Stimulated activated CD4-positive, alpha-beta T cell treated with anti-CD3 and anti-CD28 coated beads, Interleukin-12 subunit alpha, Interleukin-12 subunit beta, amount 100 ng/mL, for 48 hours (primary cell): Measurements from ENCODE around the gene STAT5A.

Experiments used
- DNase-seq, 3 donors: peaks; one replicate each; pipeline ENCODE4 v3.0.0-alpha.2; 2020; ENCODE audit warnings: low read depth in 2 of 3, low spot score in 1 of 3

Gene STAT5A

GRCh38 chr17:42266918-42267766, 21.2 kb upstream of the STAT5A start:
- peak in 2 of 3 donors; percentile 25 to 61 for DNase-seq

- DNase-seq: no peak
Observed at GRCh38 chr17:42268236-42268635, 20.1 kb upstream of the STAT5A start.

- no peak for DNase-seq
Observed at GRCh38 chr17:42270170-42270535, 18.1 kb upstream of the STAT5A start.

- DNase-seq: no peak
Observed at GRCh38 chr17:42270596-42270995, 17.7 kb upstream of the STAT5A start.

- DNase-seq: no peak
Observed at GRCh38 chr17:42271006-42271778, 17.1 kb upstream of the STAT5A start.

- DNase-seq: no peak
Observed at GRCh38 chr17:42271779-42272035, 16.6 kb upstream of the STAT5A start.

- DNase-seq: no peak
Observed at GRCh38 chr17:42272162-42272907, 16.0 kb upstream of the STAT5A start.

GRCh38 chr17:42273474-42274252, 14.6 kb upstream of the STAT5A start:
- DNase-seq: no peak

- DNase-seq: no peak
Observed at GRCh38 chr17:42274253-42274542, 14.1 kb upstream of the STAT5A start.

- DNase-seq: no peak
Observed at GRCh38 chr17:42274812-42275526, 13.3 kb upstream of the STAT5A start.

GRCh38 chr17:42275527-42276358, 12.6 kb upstream of the STAT5A start:
- no peak for DNase-seq

GRCh38 chr17:42276359-42276608, 12.0 kb upstream of the STAT5A start, which contains the start of gene STAT5B:
STAT5B (minus strand) TSS chr17:42276391; CDS start chr17:42232127, 44,264 bp downstream.
- peak in 2 of 3 donors; percentile 14 to 58 for DNase-seq

GRCh38 chr17:42276609-42277341, 11.5 kb upstream of the STAT5A start:
- DNase-seq: peak in 1 of 3 donors; percentile 23

GRCh38 chr17:42277342-42277712, 11.0 kb upstream of the STAT5A start:
- DNase-seq: no peak

GRCh38 chr17:42279776-42280630, 8.3 kb upstream of the STAT5A start:
- DNase-seq: no peak

GRCh38 chr17:42281571-42282096, 6.7 kb upstream of the STAT5A start:
- no peak for DNase-seq

GRCh38 chr17:42282478-42283080, 5.7 kb upstream of the STAT5A start:
- DNase-seq: no peak
